Superior temporal gyrus (tissue), 1 donor: ENCODE results near the gene SLX9.

Experiments
- DNase-seq: peaks from one replicate; pipeline ENCODE4 v3.0.0-alpha.2; 2016; ENCODE audit errors: extremely low spot score

SLX9 gene

DNA sequence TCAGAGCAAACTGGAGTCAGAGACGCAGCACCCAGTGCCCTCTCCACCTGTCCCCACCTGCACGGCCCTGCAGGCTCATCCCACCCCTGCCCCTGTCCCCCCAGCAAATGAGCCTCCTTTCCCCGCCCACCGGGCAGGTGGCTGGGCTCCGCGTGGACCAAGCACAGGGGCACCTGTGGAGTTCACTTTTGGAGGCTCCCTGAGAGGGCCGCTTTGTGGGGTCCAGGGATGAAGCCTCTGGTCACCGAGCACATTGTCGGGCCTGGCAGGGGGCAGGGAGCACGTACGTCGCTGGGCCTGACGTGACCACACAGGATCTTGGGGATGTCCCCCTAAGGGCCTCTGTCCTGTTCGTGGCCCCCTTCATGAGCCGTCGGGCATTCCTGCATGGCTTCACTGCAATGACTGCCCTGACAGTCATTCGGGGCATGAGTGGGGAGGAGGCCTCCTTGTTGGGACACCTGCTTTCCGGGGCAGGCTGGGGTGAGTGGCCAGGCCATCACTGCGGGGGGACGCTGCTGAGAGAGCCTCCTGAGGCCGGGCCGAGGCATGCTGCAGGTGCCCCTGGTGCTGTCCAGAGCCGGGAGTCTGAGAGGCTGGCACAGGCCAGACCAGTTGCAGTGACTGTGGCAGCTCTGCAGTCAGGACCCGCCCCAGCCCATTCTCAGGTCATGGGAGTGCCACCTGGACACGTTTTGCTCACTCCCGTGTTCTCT lies 19.7 kb downstream of the SLX9 start:
- DNase-seq = no peak

DNA sequence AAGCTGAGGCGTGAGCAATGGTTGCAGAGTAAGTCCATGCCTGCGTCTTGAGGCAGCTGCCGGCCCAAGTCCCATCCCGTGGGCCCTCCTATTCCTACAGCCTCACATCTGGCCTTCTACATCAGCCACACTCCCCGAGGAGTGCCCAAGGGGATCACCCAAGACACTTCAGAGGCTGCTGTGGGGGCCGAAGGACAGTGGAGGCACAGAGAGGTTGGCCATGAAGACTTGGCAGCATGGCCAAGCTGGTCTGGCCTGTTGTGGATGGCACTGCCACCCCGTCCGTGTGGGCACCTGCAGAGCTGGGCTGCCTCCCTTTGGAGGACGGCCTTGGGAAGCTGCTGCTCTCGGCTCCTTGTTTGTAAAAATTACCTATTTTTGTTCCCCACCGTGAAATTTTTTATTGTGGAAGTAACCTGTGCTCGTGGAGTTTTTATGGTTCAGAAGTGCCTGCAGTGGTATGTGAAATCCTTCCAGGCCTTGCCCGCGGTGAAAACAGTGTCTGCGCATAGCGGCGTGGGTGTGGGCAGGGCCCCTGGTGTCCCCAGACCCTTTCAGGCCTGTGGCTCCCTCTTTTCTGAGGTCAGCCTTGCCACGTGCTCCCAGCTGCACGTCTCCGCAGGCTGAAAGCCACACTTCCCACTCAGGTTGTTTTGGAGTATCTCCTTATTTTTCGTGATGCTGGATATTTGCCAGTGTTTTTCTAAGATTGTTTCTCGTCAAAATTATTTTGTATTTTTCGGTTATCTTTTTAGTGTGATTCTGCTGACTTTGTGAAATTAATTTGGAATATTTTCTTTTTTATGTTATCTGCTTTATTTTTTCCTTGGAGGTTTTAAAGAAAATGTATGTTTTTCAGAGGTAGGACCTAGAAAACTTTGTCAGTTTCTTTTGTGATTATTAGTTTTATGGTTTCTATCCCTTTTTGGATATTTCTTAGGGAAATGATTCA lies 20.6 kb downstream of the SLX9 start:
- DNase-seq = no peak

DNA sequence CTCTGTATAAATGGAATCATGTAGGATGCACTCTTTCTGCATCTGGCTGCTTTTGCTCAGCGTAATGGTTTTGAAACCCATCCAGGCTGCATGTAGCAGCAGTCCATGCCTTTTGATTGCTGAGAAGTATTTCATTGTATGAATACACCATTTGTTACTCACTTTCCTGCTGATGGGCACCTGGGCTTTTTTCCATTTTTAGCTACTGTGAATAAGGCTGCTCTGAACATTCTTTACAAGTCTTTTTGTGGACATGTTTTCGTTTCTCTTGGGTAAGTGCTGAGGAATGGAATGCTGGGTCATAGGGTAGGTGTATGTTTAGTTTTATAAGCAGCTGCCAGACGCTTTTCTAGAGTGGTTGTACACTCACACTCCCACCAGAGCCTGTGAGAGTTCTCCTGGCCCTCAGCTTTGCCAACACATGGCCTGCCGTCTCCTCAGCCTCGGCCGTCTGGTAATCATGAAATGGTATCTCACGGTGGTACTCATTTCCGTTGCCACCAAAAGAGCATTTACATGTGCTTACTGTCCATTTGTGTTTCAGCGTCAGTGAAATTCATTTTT lies 22.7 kb downstream of the SLX9 start:
- DNase-seq = peak; percentile 15

- no peak for DNase-seq
These were observed 24.6 kb downstream of the SLX9 start for GRCh38 chr21:44964381-44964780.

- DNase-seq = no peak
These were observed 25.6 kb downstream of the SLX9 start for GRCh38 chr21:44965251-44966022.

GRCh38 chr21:44966135-44967081 lies 26.6 kb downstream of the SLX9 start:
- DNase-seq = no peak

DNA sequence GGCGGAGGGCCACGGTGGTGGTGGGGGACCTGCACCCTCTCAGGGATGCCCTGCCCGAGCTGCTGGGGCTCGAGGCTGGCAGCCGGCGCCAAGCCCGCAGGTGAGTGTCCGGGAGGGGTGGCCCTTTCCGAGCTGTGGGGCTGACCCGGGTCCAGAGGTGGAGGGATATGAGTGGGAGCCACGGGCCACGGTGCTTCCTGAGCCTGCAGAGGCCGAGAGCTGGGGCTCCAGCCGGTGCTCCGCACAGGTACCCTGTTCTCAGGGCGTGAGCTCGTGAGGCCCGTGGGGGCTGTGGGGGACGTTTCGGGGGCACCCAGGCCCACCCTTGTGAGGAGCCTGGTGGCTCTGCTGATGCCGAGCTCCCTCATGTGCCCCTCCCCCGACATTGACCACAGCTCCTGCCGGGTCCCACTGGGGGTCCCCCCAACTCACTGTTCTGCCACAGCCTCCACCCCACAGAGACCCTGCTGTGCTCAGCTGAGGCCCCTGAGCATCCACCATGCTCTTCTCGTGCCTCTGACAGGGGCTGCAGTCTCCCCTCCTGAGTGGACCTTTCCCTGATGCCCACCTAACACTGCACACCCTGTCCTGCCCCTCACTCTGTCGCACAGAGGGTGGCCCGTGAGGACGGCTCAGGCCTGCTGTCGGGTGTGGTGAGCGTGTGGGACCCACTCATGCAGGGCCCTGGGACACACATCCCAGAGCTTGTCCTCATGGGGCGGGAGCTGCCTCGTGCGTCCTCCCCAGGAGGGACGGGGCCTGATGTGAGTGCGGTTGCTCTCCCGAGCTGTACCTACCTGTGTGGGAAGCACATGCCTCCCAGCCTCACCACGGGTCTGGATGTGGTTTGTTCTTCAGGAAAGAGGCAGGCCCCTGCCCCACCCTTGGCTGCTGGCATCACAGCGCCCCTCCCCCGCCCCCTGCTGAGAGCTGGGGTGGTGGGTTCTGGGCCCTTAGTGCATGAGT lies 27.5 kb downstream of the SLX9 start:
- no peak for DNase-seq

- DNase-seq = no peak
These were observed 29.3 kb downstream of the SLX9 start for GRCh38 chr21:44969066-44969670.

DNA sequence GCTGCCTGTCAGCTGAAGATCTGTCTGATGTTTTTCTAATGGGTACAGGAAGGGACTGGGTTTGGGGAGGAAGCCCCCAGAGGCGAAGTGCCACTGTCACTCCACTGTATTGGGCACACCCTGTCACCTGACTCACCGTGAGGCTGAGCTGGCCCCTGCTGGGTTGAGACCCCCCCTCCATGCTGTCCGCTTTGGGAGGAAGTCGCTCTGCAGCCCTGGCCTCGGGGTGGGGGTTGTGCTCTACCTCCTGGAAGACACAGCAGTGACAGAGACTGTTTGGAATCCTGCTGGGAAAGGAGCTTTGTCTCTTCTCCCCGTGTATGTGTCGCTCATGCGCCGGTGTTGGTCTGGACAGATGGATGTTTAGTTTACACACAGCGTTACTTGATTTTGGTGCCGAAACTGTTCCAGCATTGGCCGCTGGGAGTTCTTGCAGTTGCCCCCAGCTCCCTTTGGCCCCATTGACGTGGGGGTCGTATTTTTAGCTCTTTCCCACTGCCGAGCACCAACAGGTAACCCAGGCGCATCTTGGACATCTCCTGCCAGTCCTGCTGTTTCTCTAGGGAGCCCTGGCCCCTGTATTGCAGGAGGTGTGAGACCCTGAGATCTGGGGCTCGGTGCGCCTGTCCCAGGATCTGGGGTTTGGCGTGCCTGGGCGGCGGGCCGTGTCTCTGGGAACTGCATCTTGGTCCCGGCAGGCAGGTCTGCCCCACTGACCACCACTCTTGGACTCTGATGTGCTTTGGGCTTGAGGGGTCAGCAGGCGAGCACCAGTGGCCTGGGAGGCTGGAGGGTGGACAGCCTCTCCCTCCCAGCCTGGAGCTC lies 30.3 kb downstream of the SLX9 start:
- no peak for DNase-seq

DNA sequence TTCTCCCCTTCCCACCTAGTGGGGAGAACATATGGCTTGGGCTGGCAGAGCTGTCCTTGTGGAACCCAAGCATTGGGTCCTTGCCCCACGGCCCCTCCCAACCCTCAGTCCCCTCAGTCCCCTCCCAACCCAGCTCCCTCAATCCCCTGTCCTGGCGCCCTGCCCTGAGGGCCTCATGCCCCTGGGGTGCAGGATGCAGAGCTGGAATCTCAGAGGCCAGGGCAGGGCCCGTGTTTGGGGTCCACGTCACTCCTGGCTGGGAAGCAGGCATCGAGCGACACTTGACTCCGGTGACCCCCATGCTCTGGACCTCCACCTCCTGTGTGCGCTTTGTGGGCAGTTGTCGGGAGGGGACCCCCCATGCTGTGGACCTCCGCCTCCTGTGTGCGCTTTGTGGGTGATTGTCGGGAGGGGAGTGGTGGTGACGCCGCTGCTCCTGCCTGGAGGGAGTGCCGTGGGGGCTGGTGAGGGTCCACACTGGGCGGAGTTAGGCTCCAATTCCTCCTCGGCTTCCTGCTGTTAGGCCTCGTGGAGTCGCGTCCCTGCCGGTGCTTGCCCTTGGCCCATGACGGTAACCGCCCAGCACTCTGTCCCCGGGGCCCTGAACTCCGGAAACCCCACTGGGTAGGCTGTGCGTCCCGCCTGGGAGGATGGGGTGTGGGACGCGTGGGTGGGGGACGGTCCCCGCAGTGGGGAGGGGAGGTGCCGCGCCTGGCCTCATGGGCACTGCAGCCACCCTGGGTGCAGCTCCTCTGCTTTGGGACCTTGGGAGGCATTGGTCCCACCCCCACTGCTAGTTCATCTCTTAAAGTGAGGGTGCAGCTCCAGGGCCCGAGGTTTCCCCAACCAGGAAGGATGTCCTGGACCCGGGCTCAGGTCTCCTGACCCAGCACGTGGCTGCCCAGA lies 31.2 kb downstream of the SLX9 start:
- DNase-seq = no peak

GRCh38 chr21:44971672-44971995 lies 31.8 kb downstream of the SLX9 start:
- DNase-seq = no peak

GRCh38 chr21:44972301-44972814 lies 32.5 kb downstream of the SLX9 start:
- DNase-seq = no peak

DNA sequence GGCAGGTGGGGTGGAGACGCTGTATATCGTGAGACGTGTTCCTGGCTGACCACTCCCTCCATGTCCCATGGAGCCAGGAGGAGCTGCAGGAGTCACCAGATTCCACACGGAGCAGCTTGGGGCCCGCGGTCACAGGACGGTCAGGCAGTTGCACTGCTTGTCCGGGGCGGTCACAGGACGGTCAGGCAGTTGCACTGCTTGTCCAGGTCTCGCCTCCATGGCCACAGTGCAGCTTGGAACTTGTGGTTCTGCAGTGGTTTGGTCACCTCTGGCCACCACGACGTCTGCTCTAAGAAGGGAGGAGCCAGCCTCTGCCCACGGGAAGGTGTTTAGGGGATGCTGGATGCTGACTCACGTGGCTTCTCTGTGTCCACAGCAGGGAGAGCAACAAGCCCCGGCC lies 33.0 kb downstream of the SLX9 start:
- no peak for DNase-seq

GRCh38 chr21:44973598-44973997 lies 33.8 kb downstream of the SLX9 start:
- no peak for DNase-seq

- DNase-seq = no peak
These were observed 34.8 kb downstream of the SLX9 start for GRCh38 chr21:44974676-44975075.

GRCh38 chr21:44975720-44976555 lies 36.1 kb downstream of the SLX9 start:
- DNase-seq = no peak
